CD14-positive monocyte (primary cell): ENCODE measurements around the gene IFI35. TPM values are rescaled to one million over a fixed set of nuclear protein-coding genes. Genes with fewer than 3 reads are reported as not detected.

ENCODE experiments used
- DNase-seq, 3 donors: peaks; one replicate each; pipeline ENCODE4 v3.0.0-alpha.2; 2011 to 2022
- H2AFZ ChIP-seq: 2 replicates; pipeline ENCODE4 v1.6.0; 2012; ENCODE audit warnings: mild to moderate bottlenecking, low read depth, low read length, inconsistent platforms; ENCODE audit not compliant: insufficient read depth, poor library complexity, severe bottlenecking
- H3K27ac ChIP-seq, 2 donors: 1 replicate in 1 of 2; 2 replicates in 1 of 2; pipeline ENCODE4 v1.5.1; 2012 to 2013; ENCODE audit warnings: low read length in 2 of 2, control low read depth in 1 of 2, inconsistent platforms in 1 of 2, low read depth in 1 of 2, mild to moderate bottlenecking in 1 of 2
- H3K27me3 ChIP-seq, 2 donors: one replicate each; pipeline versions ENCODE4 v1.6.0 to v1.6.1; 2011 to 2013; ENCODE audit warnings: low read length in 2 of 2; ENCODE audit not compliant: control insufficient read depth in 2 of 2, insufficient read depth in 2 of 2
- H3K36me3 ChIP-seq, 2 donors: replicated peaks in 1 of 2; 1 replicate in 1 of 2; 2 replicates in 1 of 2; pipeline versions ENCODE4 v1.5.1 to v1.6.1; 2012 to 2013; ENCODE audit warnings: low read length in 2 of 2, control low read depth in 1 of 2, inconsistent platforms in 1 of 2, mild to moderate bottlenecking in 1 of 2; ENCODE audit not compliant: insufficient read depth in 2 of 2, control insufficient read depth in 1 of 2
- H3K4me1 ChIP-seq, 2 donors: 1 replicate in 1 of 2; 2 replicates in 1 of 2; pipeline versions ENCODE4 v1.5.1 to v1.6.1; 2012 to 2013; ENCODE audit warnings: low read length in 2 of 2, control low read depth in 1 of 2, inconsistent platforms in 1 of 2, mild to moderate bottlenecking in 1 of 2, moderate library complexity in 1 of 2; ENCODE audit not compliant: insufficient read depth in 2 of 2, control insufficient read depth in 1 of 2
- H3K4me2 ChIP-seq: replicated peaks from 2 replicates; pipeline ENCODE3; 2012; ENCODE audit warnings: low read length, moderate library complexity, mild to moderate bottlenecking; ENCODE audit not compliant: poor library complexity, severe bottlenecking; ENCODE audit errors: extremely low read depth
- H3K4me3 ChIP-seq, 3 experiments: fragments of 200-600 bp in 1 of 3; sonication (generic) in 1 of 3; replicated peaks in 1 of 3; 1 replicate in 2 of 3; 2 replicates in 1 of 3; pipeline ENCODE4 v1.5.1; 2011 to 2013; ENCODE audit warnings: low read length in 3 of 3, mild to moderate bottlenecking in 3 of 3, control low read depth in 2 of 3, low read depth in 2 of 3, inconsistent platforms in 1 of 3, moderate library complexity in 1 of 3
- H3K79me2 ChIP-seq: 2 replicates; pipeline ENCODE4 v1.6.0; 2012; ENCODE audit warnings: mild to moderate bottlenecking, control low read depth, inconsistent platforms, low read length, moderate library complexity; ENCODE audit not compliant: insufficient read depth
- H3K9ac ChIP-seq: 2 replicates; pipeline ENCODE4 v1.6.0; 2017; ENCODE audit warnings: low read length, mild to moderate bottlenecking; ENCODE audit not compliant: insufficient read depth, poor library complexity, severe bottlenecking
- H3K9me3 ChIP-seq, 2 donors: replicated peaks in 1 of 2; 1 replicate in 1 of 2; 2 replicates in 1 of 2; pipeline versions ENCODE4 v1.5.1 to v1.6.1; 2012 to 2013; ENCODE audit warnings: low read length in 2 of 2, control low read depth in 1 of 2; ENCODE audit not compliant: control insufficient read depth in 1 of 2, insufficient read depth in 1 of 2
- H4K20me1 ChIP-seq: 2 replicates; pipeline ENCODE4 v1.6.0; 2012; ENCODE audit warnings: mild to moderate bottlenecking, low read length, control low read depth, moderate library complexity; ENCODE audit not compliant: insufficient read depth
- H3K27ac Mint-ChIP-seq, 7 donors: one replicate each; pipeline ENCODE4 v1.8.0; 2020; ENCODE audit warnings: mild to moderate bottlenecking in 7 of 7, mixed read lengths in 7 of 7, moderate library complexity in 6 of 7, inconsistent platforms in 2 of 7
- H3K27me3 Mint-ChIP-seq, 3 donors: one replicate each; pipeline ENCODE4 v1.8.0; 2021 to 2022; ENCODE audit warnings: low read depth in 3 of 3, mild to moderate bottlenecking in 3 of 3, mixed read lengths in 3 of 3, moderate library complexity in 3 of 3, inconsistent platforms in 1 of 3
- H3K36me3 Mint-ChIP-seq, 2 donors: one replicate each; pipeline ENCODE4 v1.8.0; 2020; ENCODE audit warnings: mixed read lengths in 2 of 2, inconsistent platforms in 1 of 2, mild to moderate bottlenecking in 1 of 2
- H3K4me1 Mint-ChIP-seq: one replicate; pipeline ENCODE4 v1.8.0; 2020; ENCODE audit warnings: mild to moderate bottlenecking, mixed read lengths
- H3K4me3 Mint-ChIP-seq, 2 donors: one replicate each; pipeline ENCODE4 v1.8.0; 2020; ENCODE audit warnings: mild to moderate bottlenecking in 2 of 2, mixed read lengths in 2 of 2, moderate library complexity in 1 of 2
- H3K9me3 Mint-ChIP-seq, 7 donors: one replicate each; pipeline ENCODE4 v1.8.0; 2020 to 2022; ENCODE audit warnings: mixed read lengths in 7 of 7, mild to moderate bottlenecking in 6 of 7, moderate library complexity in 6 of 7, inconsistent platforms in 2 of 7
- WGBS: methylation state at CpG from one replicate; pipeline ENCODE4 v1.1.5; 2013; ENCODE audit warnings: missing lambda C conversion rate; ENCODE audit not compliant: insufficient coverage; 5-methylcytosine and 5-hydroxymethylcytosine counted together
- intact Hi-C, 2 donors: fragments of 100-400 bp; cut with micrococcal nuclease; formaldehyde crosslinking; loops; one replicate each; pipeline versions ENCODE4 v1.15.0 to v1.15.1; 2023
- polyA plus RNA-seq, 3 donors: library from polyadenylated mRNA; depleted of rRNA in 1 of 3; unstranded in 2 of 3; stranded (reverse) in 1 of 3; fragments of 300-500 nt in 2 of 3; fragments of >200 nt in 1 of 3; fragmentation: Illumina TruSeq in 2 of 3; gene quantifications; 1 replicate in 2 of 3; 2 replicates in 1 of 3; pipeline ENCODE4 v1.2.3, GENCODE V29; 2012 to 2021
- TF ChIP-seq, protein P1 (sequence below): fragments of 200-600 bp; IDR thresholded peaks from one replicate; pipeline ENCODE4 v1.8.0; 2022; ENCODE audit warnings: antibody characterized with exemption, mild to moderate bottlenecking

IFI35 gene
- polyA plus RNA-seq, 3 donors, result 76.9 to 152 (median 106) TPM

DNA sequence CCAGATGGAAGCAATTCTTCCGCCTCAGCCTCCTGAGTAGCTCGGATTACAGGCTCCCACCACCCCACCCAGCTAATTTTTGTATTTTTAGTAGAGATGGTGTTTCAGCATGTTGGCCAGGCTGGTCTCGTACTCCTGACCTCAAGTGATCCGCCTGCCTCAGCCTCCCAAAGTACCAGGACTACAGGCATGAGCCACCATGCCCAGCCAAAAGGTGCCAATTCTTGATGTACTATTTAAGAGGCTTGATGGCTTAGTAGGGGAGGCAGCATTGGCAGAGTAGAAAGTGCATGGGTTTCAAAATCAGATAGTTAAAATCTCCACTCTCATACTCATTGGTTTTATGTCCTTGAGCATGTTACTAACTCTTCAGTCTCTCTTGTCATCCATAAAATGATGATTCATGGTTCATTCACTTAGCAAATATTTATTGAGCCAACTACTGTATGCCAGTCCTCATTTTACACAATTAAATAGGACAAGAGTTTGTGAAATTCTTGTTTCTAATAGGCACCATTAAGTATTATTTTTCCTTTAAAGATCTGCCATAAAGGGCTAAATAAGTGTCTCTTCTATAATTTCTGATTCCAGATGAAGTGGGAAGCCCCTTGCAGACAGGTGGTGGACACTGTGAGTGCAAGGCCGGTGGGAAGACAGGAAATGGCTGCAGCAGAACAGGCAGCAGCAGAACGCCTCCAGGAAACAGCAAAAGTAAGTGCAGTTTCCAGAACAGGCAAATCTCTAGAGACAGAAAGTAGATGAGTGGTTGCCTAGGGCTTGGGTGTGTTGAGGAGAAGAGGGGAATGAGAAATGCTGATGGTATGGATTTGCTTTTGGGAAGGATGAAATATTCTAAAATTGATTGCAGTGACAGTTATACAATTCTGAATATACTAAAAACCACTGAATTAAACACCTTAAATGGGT lies 16.6 kb upstream of the IFI35 start:
- no peak for DNase-seq
- Histone ChIP-seq H3K9ac (no peak overlapping the region), H3K4me3 (no peak overlapping the region), H3K27ac (no peak overlapping the region), H4K20me1 (peaks cover 7% of the 10 kb centered on the region), H3K4me1 (peaks cover 12 to 19% of the 10 kb centered on the region in 2 donors), H3K36me3 (peaks cover 65 to 83% of the 10 kb centered on the region in 2 donors), H3K9me3 (no peaks in the 10 kb centered on the region), H3K27me3 (no peaks in the 10 kb centered on the region), H2AFZ (no peak overlapping the region), H3K79me2 (peaks cover 16% of the 10 kb centered on the region), H3K4me2 (no peak overlapping the region)
- Mint-ChIP-seq H3K4me3 (no peak overlapping the region), H3K4me1 (peaks cover 11% of the 10 kb centered on the region), H3K27ac (peak overlapping the region in 1 of 7 donors; percentile 70), H3K36me3 (peaks cover 72 to 85% of the 10 kb centered on the region in 2 donors), H3K27me3 (peaks cover 0 to 2% (median 0%) of the 10 kb centered on the region in 3 donors), H3K9me3 (no peaks in the 10 kb centered on the region)
- 75% methylated on average over 2 of the region's 6 CpGs for WGBS
- intact Hi-C loops, result loop anchor here in 1 of 2 donors (10.0 kb wide), 1 partner anchor 145 kb away; the partner anchor contains the start of gene AOC2
- TF ChIP-seq, protein P1, sequence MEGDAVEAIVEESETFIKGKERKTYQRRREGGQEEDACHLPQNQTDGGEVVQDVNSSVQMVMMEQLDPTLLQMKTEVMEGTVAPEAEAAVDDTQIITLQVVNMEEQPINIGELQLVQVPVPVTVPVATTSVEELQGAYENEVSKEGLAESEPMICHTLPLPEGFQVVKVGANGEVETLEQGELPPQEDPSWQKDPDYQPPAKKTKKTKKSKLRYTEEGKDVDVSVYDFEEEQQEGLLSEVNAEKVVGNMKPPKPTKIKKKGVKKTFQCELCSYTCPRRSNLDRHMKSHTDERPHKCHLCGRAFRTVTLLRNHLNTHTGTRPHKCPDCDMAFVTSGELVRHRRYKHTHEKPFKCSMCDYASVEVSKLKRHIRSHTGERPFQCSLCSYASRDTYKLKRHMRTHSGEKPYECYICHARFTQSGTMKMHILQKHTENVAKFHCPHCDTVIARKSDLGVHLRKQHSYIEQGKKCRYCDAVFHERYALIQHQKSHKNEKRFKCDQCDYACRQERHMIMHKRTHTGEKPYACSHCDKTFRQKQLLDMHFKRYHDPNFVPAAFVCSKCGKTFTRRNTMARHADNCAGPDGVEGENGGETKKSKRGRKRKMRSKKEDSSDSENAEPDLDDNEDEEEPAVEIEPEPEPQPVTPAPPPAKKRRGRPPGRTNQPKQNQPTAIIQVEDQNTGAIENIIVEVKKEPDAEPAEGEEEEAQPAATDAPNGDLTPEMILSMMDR, result no peak

DNA sequence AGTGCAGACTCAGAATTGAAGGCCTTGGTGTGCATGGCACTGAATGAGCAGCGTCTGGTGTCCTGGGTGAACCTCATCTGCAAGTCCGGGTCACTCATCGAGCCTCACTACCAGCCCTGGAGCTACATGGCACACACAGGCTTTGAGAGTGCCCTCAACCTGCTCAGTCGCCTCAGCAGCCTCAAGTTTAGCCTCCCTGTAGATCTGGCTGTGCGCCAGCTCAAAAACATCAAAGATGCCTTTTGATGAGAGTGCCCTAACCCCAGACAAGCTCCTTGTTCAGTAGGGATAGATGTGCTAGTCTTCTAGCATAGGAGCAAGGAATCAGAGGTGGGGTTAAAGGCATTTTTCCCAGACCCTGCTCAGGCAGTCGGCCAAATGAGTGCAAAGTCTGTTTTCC lies 15.1 kb upstream of the IFI35 start:
- Mint-ChIP-seq H3K9me3 (no peaks in the 10 kb centered on the region), H3K4me1 (no peaks in the 10 kb centered on the region), H3K36me3 (peaks cover 76 to 90% of the 10 kb centered on the region in 2 donors), H3K27ac (peak overlapping the region in 1 of 7 donors; percentile 2), H3K27me3 (peaks cover 0 to 2% (median 0%) of the 10 kb centered on the region in 3 donors), H3K4me3 (no peak overlapping the region)
- peaks cover 9% of the 10 kb centered on the region for H3K79me2 ChIP-seq
- TF ChIP-seq, protein P1, result no peak
- peaks cover 0 to 4% of the 10 kb centered on the region in 2 donors for H3K4me1 ChIP-seq
- WGBS, result 93% methylated on average over 4 of the region's 6 CpGs
- no peak overlapping the region for H3K27ac ChIP-seq
- H3K27me3 ChIP-seq, result no peaks in the 10 kb centered on the region
- intact Hi-C loops, result loop anchor here in 1 of 2 donors (10.0 kb wide), 1 partner anchor 147 kb away; the partner anchor contains the start of gene AOC2
- no peak overlapping the region for H3K4me2 ChIP-seq
- no peak for DNase-seq
- H3K9ac ChIP-seq, result no peak overlapping the region
- H2AFZ ChIP-seq, result no peak overlapping the region
- no peak overlapping the region for H3K4me3 ChIP-seq
- H3K36me3 ChIP-seq, result peaks cover 65 to 83% of the 10 kb centered on the region in 2 donors
- H4K20me1 ChIP-seq, result peaks cover 7% of the 10 kb centered on the region
- no peaks in the 10 kb centered on the region for H3K9me3 ChIP-seq
